ENCODE measurements around the gene TEDDM1.

GRCh38 chr1:182413969-182414368 is 13.5 kb upstream of the TEDDM1 start:
- TF ChIP-seq POLR2A (IDR thresholded peaks at IDR 0.05; ENCODE audit: low read depth, low read length) (no peak), TAF1 (IDR thresholded peaks at IDR 0.05; ENCODE audit: low read depth, low read length) (no peak), POLR2AphosphoS5 (IDR thresholded peaks at IDR 0.05; ENCODE audit: low read depth, low read length) (no peak), PAX5 (IDR thresholded peaks at IDR 0.05; ENCODE audit: insufficient read depth, low read length, severe bottlenecking) (no peak), SPI1 (IDR thresholded peaks at IDR 0.05; ENCODE audit: low read depth, low read length) (no peak)
